Measurements from ENCODE around the gene DOHH. TPM values are rescaled to one million over a fixed set of nuclear protein-coding genes. Genes with fewer than 3 reads are reported as not detected.
A peak's percentile ranks its signal among the peaks of the same experiment; 100 is the strongest.

Gene DOHH
- total RNA-seq, 4 donors from 2014 or later: 16.5 to 30.7 (median 20.3) TPM

GRCh38 chr19:3535563-3535965, 35.1 kb upstream of the DOHH start:
- H3K27me3 ChIP-seq: no peaks in the 10 kb centered on the region
- ATAC-seq: no peak
- H3K27ac ChIP-seq: peak overlapping the region in 2 of 4 donors; percentile 37 to 66
- no peak overlapping the region for H3K4me3 ChIP-seq
- peaks cover 0 to 28% (median 0%) of the 10 kb centered on the region in 3 donors for H3K4me1 ChIP-seq
- WGBS, 2 donors (ENCODE audit: low coverage in 1 of 2): 100% methylated on average over 2 of the region's 14 CpGs; no CpG with 5 or more reads in 1 of the 2 donors
- H3K36me3 ChIP-seq: peaks cover 0 to 77% of the 10 kb centered on the region in 2 donors
- no peaks in the 10 kb centered on the region for H3K9me3 ChIP-seq
- TF ChIP-seq POLR2AphosphoS5 (IDR thresholded peaks at IDR 0.05): no peak
- TF ChIP-seq CTCF (IDR thresholded peaks at IDR 0.05): no peak
- TF ChIP-seq EP300 (IDR thresholded peaks at IDR 0.05): no peak
- no peak for TF ChIP-seq POLR2A (IDR thresholded peaks at IDR 0.05)

GRCh38 chr19:3535235-3535535, 34.7 kb upstream of the DOHH start:
- peaks cover 0 to 28% (median 0%) of the 10 kb centered on the region in 3 donors for H3K4me1 ChIP-seq
- H3K4me3 ChIP-seq: no peak overlapping the region
- no peak for ATAC-seq
- no peaks in the 10 kb centered on the region for H3K9me3 ChIP-seq
- no peak for TF ChIP-seq POLR2A (IDR thresholded peaks at IDR 0.05)
- TF ChIP-seq POLR2AphosphoS5 (IDR thresholded peaks at IDR 0.05): no peak
- peaks cover 0 to 80% of the 10 kb centered on the region in 2 donors for H3K36me3 ChIP-seq
- H3K27ac ChIP-seq: no peak overlapping the region
- 100% methylated on average over 2 of the region's 9 CpGs; no CpG with 5 or more reads in 1 of the 2 donors for WGBS, 2 donors (ENCODE audit: low coverage in 1 of 2)
- H3K27me3 ChIP-seq: no peaks in the 10 kb centered on the region

GRCh38 chr19:3534375-3535234, 34.1 kb upstream of the DOHH start:
- Histone ChIP-seq H3K27me3 (no peaks in the 10 kb centered on the region), H3K4me3 (no peak overlapping the region), H3K27ac (no peak overlapping the region), H3K4me1 (peaks cover 0 to 28% (median 0%) of the 10 kb centered on the region in 3 donors), H3K36me3 (peaks cover 0 to 80% of the 10 kb centered on the region in 2 donors), H3K9me3 (no peaks in the 10 kb centered on the region)
- no peak for ATAC-seq
- TF ChIP-seq EP300 (IDR thresholded peaks at IDR 0.05) (no peak), CTCF (IDR thresholded peaks at IDR 0.05) (no peak), POLR2AphosphoS5 (IDR thresholded peaks at IDR 0.05) (no peak), POLR2A (IDR thresholded peaks at IDR 0.05) (no peak)
- WGBS, 2 donors (ENCODE audit: low coverage in 1 of 2): 50 to 100% methylated on average over 2 of the region's 38 CpGs

GRCh38 chr19:3533563-3534216, 33.2 kb upstream of the DOHH start:
- Histone ChIP-seq H3K27me3 (no peaks in the 10 kb centered on the region), H3K36me3 (peaks cover 0 to 71% of the 10 kb centered on the region in 2 donors), H3K4me1 (peaks cover 0 to 22% (median 0%) of the 10 kb centered on the region in 3 donors), H3K27ac (no peak overlapping the region), H3K4me3 (no peak overlapping the region), H3K9me3 (no peaks in the 10 kb centered on the region)
- WGBS, 2 donors (ENCODE audit: low coverage in 1 of 2): 58 to 93% methylated on average over 2 to 6 of the region's 12 CpGs
- no peak for TF ChIP-seq CTCF (IDR thresholded peaks at IDR 0.05)
- TF ChIP-seq POLR2A (IDR thresholded peaks at IDR 0.05): no peak
- TF ChIP-seq POLR2AphosphoS5 (IDR thresholded peaks at IDR 0.05): no peak
- TF ChIP-seq EP300 (IDR thresholded peaks at IDR 0.05): no peak
- no peak for ATAC-seq

GRCh38 chr19:3533033-3533432, 32.6 kb upstream of the DOHH start:
- ATAC-seq: no peak
- no peaks in the 10 kb centered on the region for H3K27me3 ChIP-seq
- no CpG with 5 or more reads among the region's 17 CpGs for WGBS, 2 donors (ENCODE audit: low coverage in 1 of 2)
- TF ChIP-seq EP300 (IDR thresholded peaks at IDR 0.05): no peak
- H3K4me1 ChIP-seq: peaks cover 0 to 21% (median 0%) of the 10 kb centered on the region in 3 donors
- no peak overlapping the region for H3K27ac ChIP-seq
- H3K9me3 ChIP-seq: no peaks in the 10 kb centered on the region
- H3K36me3 ChIP-seq: peaks cover 0 to 73% of the 10 kb centered on the region in 2 donors
- H3K4me3 ChIP-seq: no peak overlapping the region

Data from gastroesophageal sphincter (tissue), 4 donors.